GM18867 (cell line): Measurements from ENCODE around the gene SH3RF3.

Experiments
- ATAC-seq: cut with Tn5 transposase; IDR thresholded peaks from one replicate; pipeline ENCODE4 v1.9.1; 2021; ENCODE audit warnings: mild to moderate bottlenecking, moderate library complexity; ENCODE audit not compliant: unreplicated experiment

The SH3RF3 gene

GRCh38 chr2:109457366-109457765 lies 328.4 kb downstream of the SH3RF3 start:
- no peak for ATAC-seq

GRCh38 chr2:109457794-109458193 lies 328.8 kb downstream of the SH3RF3 start:
- no peak for ATAC-seq

- no peak for ATAC-seq
These were observed 329.5 kb downstream of the SH3RF3 start for GRCh38 chr2:109458512-109458911.

- no peak for ATAC-seq
These were observed 330.5 kb downstream of the SH3RF3 start for GRCh38 chr2:109459485-109459884.

DNA sequence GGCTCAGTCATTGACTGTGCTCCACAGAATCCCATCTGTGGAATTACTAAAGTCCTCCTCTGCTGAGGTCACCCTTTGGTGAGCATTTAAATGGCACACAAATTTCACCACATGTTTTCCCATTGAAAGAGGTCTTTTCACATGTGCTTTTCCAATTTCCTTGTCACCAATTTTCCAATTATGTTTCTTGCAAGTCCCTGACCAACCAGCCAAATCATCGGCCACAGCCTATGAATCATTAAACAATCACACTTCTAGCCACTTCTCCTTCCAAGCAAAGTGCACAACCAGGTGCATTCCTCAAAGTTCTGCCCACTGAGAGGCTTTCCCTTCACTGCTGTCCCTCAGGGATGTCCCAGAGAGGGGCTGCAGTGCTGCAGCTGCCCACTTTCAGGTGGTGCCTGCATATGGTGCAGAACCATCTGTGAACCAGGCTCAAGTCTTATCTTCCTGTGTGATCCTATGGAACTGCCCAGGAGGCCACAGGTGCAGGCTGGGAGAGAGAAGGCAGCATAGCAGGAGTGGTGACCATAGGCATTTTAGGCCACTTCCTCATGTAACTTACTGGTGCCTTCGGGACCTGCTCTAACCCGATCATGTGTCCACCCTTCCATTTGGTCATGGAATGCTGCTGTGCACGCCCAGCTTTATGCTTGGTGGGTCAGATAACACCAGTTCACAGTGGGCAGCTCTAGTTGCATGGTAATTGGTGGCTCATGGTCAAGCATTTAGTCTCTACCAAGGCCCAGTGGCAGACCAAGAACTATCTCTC lies 331.7 kb downstream of the SH3RF3 start:
- ATAC-seq: no peak

DNA sequence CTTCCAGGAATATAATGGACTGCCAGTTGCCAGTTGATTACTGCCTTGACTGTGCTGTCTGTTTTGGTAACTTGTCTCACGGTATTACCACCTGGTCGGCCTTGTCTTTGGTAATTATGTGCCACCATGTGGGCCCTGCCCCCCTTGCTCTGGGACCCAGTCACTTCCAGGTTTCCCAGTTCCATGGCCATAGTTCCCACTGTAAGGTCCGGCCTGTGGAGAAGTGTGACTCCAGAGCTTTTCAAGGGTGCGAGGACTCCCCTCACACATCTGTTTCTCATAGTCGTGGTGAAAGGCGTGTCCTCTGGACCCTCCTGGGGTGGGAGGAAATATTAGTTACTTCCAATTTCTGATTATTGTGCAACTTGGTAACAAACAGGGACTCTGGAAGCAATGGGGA lies 334.2 kb downstream of the SH3RF3 start:
- no peak for ATAC-seq

- no peak for ATAC-seq
These were observed 334.9 kb downstream of the SH3RF3 start for GRCh38 chr2:109463891-109464290.

GRCh38 chr2:109466674-109467575 lies 337.9 kb downstream of the SH3RF3 start:
- no peak for ATAC-seq

DNA sequence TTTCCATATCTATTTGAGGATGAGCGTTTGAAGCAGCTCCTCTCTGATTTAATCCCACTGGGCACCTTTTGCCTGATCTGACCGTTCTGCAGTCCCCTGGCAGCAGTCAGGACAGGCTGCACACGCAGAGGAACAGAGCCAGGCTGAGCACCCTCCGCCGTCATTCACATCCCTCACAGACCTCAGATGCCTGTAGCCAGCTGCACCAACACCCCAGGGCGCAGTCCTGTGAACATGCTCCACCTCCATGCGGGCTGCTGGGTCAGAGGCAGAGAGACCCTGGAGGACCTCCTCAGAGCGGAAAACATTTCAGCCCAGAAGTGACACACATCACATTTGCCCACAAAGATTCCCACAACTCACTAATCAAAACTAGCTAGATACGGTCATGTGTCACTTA lies 338.7 kb downstream of the SH3RF3 start:
- no peak for ATAC-seq

- no peak for ATAC-seq
These were observed 339.9 kb downstream of the SH3RF3 start for GRCh38 chr2:109468893-109469292.

DNA sequence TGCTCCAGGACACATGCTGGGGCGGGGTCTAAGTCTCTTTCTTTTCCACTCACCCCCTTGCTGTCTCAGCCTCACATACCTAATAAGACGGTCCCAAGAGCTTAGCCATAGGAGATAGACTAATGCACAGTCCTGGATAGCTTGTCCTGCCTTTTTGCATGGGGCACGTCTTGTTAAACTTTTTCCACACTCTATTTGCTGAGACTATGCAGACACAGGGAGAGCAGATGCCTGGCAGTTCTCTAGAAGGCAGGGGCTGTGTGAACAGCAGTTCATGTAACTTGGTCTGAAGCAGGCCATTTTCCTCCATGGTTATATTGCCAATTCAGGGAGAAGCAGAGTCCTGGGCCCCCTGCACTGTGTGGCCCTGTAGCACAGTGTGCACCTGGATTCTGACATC lies 342.7 kb downstream of the SH3RF3 start:
- no peak for ATAC-seq

GRCh38 chr2:109472331-109472959 lies 343.4 kb downstream of the SH3RF3 start:
- no peak for ATAC-seq

- ATAC-seq: no peak
These were observed 344.0 kb downstream of the SH3RF3 start for GRCh38 chr2:109472974-109473373.

- ATAC-seq: no peak
These were observed 344.8 kb downstream of the SH3RF3 start for GRCh38 chr2:109473616-109474318.

DNA sequence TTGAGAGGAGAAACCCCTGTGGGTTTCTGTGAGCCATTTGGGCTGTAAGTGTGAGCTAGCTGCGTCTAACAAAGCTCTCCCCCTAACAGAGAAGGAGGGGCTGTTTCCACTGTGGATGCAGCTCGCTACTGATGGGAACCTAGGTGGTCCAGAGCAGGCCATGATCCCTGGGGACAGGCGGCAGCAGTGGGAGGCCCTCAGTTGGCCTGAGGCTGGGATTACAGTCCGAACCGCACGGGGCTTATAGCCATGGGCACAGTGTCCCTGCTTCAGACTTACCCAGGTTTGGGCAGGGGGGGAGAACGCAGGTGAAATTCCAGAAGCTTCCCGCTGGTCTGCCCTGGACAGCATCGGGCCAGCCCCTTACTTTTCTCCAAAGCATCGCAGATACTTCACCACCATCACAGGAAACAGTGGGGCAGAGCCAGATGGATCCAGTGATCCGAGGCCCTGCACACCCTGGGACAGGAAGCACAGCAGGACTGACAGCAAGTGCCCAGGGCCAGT lies 345.4 kb downstream of the SH3RF3 start:
- ATAC-seq: no peak

DNA sequence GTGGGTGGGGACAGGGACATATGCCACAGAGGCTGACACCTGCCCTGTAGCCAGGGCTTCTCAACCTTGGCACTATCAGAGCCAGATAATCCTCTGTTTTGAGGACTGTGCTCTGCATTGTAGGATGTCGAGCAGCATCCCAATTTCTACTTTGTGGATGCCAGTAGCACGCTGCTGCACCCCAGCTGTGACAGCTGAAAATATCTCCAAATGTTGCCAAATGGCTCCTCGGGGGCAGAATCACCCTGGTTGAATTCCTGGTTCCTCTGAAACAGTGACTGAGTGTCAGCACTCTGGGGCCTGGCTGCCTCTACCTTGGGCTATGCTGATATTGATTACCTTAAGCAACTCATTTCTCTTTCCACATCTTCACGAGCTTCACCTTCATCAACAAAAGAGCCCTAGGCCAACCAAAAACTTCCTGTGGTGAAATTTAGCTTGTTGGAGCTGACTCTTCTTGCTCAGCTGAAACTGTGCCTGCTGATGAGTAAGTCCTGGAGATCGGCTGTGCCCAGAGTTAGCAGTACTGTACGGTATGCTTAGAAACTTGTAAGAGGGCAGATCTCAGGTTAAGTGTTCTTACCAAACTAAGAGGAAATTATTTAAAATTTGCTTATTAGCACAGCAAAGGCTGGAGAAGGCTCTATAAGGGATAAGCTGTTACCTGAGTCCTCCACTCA lies 346.7 kb downstream of the SH3RF3 start:
- ATAC-seq: no peak

DNA sequence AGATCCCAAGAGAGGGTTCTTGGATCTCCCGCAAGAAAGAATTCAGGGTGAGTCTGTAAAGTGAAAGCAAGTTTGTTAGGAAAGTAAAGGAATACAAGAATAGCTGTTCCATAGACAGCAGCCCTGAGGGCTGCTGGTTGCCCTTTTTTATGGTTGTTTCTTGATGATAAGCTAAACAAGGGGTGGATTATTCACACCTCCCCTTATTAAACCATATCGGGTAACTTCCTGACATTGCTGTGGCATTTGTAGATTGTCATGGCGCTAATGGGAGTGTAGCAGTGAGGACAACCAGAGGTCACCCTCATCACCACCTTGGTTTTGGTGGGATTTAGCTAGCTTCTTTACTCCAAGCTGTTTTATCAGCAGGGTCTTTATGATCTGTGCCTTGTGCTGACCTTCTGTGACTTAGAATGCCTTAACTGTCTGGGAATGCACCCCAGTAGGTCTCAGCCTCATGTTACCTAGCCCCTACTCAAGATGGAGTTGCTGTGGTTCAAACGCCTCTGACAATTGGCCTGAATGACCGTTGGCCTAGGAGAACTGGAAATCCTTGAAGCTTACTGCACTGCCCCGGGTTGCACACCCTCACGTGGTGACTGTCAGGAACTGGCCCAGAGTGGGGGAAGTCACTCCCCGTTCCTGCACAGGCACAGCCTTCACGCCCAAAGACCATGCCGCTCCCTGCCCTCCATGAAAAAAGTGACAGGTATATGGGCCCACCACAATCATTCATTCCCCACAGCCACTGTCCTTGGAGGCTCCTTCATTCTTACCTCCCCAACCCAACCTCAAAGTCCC lies 347.8 kb downstream of the SH3RF3 start:
- no peak for ATAC-seq

DNA sequence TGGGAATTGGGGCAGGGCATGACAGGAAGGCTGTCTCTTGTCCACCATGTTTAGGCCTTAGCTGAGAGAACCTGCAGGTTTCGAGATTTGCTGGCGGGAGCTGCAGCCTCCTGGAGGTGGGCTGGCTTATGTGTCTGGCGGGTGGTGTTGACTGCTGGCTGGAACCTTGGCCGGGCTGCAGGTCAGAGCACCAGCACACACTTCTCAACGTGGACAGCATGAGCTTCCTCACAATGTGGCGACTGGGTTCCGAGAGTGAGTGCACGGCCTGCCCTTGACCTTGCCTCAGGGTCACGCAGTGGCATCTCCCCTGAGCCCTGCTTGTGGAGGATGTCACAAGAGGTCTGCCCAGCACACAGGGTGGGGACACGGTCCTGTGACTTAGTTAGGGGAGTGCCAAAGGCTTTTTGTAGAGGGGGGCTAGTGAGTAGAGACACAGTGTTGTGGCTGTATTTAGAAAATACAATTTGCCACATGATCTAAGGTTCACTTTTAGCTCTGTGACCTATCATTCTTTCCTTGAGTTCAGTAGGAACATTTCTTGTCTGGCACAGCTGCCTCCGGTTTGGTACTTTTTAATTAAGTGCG lies 350.0 kb downstream of the SH3RF3 start:
- no peak for ATAC-seq

GRCh38 chr2:109479804-109480203 lies 350.8 kb downstream of the SH3RF3 start:
- ATAC-seq: no peak
